ENCODE data around the gene HMCN2.

DNA sequence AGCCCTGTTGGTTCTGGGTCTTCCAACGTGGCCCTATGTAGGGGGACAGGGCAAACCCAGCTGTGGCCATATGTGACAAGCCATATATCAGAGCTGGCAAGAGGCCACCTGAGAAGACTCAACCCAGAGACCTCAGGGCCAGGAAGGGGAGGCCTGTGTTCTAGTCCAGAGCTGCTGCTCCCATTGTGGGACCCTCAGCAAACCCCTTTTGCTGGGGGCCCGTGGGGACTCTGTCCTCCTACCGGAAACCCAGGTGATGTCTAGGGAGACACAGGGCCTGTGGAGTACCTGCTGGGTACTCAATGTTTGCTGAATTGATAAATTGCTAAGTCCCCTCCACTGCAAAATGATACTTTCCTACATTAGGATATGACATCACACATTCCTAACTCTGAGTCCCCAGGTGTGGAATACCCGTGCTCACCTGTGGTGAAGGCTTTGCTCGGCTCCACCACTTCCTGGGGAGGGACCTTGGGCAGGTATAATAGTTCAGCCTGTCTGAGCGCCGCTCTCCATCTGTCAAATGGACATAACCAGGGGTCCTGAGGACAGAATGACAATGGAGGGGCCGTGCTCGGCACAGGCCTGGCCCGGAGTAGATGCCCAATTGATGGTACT is 140.8 kb downstream of the HMCN2 start:
- TF ChIP-seq EP300 (IDR thresholded peaks at IDR 0.05), result no peak
- TF ChIP-seq, protein P1, sequence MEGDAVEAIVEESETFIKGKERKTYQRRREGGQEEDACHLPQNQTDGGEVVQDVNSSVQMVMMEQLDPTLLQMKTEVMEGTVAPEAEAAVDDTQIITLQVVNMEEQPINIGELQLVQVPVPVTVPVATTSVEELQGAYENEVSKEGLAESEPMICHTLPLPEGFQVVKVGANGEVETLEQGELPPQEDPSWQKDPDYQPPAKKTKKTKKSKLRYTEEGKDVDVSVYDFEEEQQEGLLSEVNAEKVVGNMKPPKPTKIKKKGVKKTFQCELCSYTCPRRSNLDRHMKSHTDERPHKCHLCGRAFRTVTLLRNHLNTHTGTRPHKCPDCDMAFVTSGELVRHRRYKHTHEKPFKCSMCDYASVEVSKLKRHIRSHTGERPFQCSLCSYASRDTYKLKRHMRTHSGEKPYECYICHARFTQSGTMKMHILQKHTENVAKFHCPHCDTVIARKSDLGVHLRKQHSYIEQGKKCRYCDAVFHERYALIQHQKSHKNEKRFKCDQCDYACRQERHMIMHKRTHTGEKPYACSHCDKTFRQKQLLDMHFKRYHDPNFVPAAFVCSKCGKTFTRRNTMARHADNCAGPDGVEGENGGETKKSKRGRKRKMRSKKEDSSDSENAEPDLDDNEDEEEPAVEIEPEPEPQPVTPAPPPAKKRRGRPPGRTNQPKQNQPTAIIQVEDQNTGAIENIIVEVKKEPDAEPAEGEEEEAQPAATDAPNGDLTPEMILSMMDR (IDR thresholded peaks at IDR 0.05), result no peak

Measured in upper lobe of left lung (tissue), 4 donors.